Right renal pelvis (tissue), 4 donors: ENCODE measurements around the gene SEL1L. TPM values are rescaled to one million over a fixed set of nuclear protein-coding genes. Genes with fewer than 3 reads are reported as not detected.
A peak's percentile ranks its signal among the peaks of the same experiment; 100 is the strongest.
"Not testable (repeated sequence)": the region's sequence is repeated elsewhere in the genome, so short reads cannot be mapped to it uniquely, and the experiment has no call there.

ENCODE experiments used
- DNase-seq, 4 donors: peaks; one replicate each; pipeline ENCODE4 v3.0.0-alpha.2; 2013; ENCODE audit warnings: low read depth in 4 of 4, low spot score in 3 of 4, missing footprints in 1 of 4
- polyA plus RNA-seq, 4 donors: library from polyadenylated mRNA; unstranded; fragments of 120-200 nt; gene quantifications; one replicate each; pipeline ENCODE4 v1.2.1, GENCODE V29; 2013; ENCODE audit not compliant: insufficient read length in 4 of 4

SEL1L gene
- polyA plus RNA-seq, 4 donors, result 70.2 to 92.0 (median 89.2) TPM

DNA sequence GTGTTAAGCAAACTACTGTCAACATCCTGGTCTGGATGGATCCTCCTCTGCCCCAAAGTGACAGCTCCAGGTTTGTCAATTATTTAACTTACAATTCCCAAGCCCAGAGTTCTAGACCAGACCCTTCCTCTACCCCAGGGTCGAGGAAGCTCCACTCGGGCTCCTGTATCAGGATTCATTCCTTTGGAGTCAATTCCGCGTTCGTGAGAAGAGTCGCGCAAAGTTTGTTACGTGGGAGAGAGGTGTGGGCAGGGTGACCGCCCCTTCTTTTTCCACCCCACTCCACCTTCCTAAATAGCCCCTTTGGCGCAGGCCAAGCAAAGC lies 479 bp downstream of the SEL1L start:
- DNase-seq, result no peak

DNA sequence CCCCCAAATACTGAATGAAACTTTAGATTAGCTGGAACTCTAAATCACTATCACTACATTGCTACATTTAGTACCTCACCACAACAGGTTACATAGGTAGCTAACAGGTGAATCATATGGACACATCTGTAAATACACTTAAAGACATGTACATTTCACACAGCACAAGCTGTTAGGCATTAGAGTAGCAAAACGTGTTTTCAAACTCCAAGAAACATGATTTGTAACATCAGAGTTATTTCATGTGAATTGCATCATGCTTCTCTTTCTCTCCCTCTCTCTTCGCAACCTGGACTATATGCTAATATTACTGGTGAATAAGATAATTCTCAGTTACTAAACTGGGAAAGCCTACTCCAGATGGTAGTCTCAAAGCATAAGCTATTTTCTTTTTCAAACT lies 4.3 kb downstream of the SEL1L start:
- DNase-seq, result no peak

DNA sequence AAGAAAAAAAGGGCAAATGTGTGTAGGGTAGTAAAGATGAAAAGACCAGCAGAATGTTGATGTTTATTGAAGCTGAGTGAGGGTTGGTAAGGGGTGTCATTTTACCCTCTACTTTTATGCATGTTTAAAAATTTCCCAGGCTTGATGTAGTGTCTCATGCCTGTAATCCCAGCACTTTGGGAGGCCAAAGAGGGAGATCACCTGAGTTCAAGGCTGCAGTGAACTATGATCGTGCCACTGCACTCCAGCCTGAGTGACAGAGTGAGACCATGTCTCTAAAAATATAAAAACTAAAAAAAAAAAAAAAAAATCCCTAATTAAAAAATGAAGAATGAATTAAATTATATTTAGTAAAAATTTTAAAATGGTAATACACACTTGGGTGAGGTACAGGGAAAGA lies 8.5 kb downstream of the SEL1L start:
- DNase-seq, result no peak

DNA sequence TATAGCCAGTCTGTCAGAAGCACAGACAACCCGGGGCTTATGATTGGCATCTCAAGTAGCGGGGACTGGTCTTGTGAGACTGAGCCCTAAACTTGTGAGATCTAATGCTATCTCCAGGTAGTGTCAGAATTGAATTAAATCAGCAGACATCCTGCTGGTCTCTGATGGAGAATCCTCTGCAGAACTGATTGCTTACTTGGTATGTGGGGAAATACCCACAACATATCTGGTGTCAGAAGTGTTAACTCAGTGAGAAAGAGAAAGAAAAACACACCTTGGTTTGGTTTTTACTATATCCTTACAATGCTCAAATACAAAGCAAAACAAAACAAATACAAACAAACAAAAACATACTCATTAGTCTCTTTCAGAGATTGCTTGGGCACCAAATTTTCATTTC lies 10.0 kb downstream of the SEL1L start:
- DNase-seq, result no peak

DNA sequence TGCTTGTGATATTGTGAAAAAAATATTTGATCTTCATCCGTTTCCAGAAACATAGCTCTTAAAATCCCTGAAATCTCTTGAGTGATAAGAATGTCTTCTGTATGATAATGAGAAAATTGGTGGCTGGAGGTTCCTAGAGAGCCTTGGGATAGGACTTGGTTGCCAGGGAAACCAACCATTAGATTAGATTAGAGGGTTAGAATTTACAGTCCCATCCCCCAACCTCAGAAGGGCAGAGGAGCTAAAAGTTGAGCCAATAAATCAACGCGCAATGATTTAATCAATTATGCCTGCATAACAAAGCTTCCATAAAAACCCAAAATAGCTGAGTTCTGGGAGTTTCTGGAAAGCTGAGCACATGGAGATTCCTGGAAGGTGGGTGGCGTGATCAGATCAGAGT lies 10.6 kb downstream of the SEL1L start:
- DNase-seq, result no peak

DNA sequence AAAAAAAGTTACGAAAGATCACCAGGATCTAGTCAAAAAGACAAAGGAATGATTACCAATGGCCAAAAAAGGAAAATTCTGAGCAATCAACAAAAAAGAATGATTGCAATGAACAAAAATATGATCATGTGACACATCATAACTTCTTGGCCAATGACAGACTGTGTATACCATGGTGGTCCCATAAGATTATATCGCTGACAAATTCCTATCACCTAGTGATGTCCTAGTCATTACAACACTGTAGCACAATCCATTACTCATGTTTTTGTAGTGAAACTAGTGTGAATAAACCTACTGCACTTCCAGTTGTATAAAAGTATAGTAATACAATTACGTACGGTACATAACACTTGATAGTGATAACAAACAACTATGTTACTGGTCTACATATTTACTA lies 12.3 kb downstream of the SEL1L start:
- DNase-seq, result no peak

DNA sequence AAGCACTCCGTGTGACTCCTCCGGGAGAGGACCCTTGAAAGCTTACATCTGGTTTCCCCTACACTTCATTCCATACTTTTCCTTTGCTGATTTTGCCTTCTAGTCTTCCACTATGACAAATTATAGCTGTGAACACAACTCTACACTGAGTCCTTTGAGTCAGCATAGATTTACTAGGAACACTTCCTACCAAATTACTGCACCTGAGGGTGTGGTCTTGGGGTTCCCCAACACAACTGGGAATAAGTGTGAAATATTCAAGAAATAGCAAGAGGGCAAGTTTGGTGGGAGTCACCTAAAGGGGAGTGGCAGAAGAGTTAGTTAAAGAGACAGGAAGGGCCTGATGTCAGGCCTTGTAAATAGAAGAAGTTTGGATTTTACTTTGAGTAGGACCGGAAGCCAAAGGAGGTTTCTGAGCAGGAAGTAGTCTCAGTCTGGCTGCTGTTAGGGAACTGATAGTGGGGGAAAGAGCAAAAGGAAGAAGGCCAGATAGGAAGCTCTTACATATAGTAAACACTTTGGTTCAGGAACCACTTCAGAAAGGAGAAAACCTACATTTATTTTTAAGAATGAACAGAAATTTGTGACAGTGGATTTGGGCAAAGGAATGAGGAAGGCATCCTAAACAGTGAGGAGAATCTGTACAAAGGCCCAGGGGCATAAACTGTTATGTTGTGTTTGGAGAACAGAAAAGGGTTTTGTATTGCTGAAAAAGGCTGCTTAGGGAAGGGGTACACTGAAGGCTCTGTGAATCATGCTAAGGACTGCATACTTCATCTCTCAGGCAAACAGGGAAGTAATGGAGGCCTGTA lies 14.2 kb downstream of the SEL1L start:
- DNase-seq, result no peak

DNA sequence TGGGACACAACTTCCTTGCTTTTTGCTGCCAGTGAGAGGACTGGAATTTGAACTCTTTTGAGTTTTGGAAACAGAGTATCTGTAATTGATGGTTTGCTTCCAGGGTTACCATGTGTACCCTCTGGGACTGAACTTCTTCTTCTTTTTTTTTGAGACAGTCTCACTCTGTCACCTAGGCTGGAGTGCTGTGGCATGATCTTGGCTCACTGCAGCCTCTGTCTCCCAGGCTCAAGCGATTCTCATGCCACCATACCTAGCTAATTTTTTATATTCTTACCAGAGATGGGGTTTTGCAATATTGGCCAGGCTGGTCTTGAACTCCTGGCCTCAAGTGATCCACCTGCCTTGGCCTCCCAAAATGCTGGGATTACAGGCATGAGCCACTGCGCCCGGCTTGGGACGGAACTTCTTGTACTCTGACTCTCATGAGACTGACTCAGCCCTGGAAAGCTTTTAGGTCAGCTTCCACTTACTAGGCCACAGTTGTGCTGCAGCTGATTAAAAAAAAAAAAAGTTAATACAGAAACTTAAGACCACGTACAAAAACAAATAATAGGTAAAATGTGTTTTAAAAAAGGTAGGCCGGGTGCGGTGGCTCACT lies 15.8 kb downstream of the SEL1L start:
- DNase-seq, result no peak

DNA sequence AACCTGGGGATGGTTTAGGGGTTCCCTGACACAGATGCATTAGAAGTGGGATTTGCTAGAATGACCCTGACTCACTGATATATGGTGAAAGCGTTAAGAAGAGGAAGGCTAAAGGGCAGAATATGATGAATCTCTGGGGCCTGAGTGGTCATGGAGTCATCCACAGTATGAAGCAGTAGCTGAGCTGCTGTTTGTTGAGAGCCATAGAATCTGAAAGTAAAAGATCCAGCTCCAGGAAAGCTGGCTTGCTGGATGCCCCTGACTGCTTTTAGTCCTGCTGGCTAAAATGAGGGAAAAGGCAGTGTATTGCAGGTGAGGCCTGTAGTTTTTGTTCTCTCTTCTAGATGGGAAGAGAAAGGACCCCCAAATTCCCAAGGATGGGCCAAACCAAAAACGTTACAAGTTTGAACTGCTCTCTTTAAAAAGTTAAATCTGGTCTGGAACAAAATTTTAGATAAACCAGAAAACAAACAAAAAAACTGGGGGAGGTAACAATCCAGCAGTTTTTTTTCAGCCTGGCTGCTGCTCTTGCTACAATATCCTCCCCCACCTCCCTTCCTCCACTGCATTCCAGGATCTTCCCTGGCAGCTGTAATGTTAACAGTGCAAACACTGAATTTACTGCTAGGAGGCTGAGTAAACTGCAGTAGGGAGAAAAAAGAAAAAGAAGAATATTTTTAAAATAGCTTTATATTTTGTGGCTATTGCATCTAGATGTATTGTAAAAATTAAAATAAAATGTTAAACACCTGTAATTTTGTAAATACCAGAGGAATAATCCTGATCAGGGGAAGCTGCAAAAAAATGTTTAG lies 16.5 kb downstream of the SEL1L start:
- DNase-seq, result peak; percentile 31 to 75 (median 58)

DNA sequence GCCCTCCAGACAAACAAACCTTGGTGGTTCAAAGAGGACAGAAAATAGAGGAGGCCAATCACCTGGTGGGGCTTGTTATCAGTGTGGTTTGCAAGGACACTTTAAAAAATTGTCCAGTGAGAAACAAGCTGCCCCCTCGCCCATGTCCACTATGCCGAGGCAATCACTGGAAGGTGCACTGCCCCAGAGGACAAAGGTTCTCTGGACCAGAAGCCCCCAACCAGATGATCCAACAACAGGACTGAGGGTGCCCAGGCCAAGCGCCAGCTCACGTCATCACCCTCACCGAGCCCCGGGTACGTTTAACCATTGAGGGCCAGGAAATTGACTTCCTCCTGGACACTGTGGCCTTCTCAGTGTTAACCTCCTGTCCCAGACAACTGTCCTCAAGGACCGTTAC lies 17.7 kb downstream of the SEL1L start:
- DNase-seq, result not testable (repeated sequence)

DNA sequence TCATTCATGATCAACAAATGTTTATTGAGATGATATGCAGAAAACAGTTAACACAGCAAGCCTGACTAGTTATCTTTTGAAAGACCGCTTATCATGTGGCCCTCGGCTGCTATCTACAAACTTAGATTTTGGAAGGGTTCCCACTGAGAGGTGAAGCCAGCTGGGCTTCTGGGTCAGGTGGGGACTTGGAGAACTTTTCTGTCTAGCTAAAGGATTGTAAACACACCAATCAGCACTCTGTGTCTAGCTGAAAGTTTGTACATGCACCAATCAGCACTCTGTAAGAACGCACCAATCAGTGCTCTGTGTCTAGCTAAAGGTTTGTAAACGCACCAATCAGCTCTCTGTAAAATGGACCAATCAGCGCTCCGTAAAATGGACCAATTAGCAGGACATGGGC lies 20.8 kb downstream of the SEL1L start:
- DNase-seq, result not testable (repeated sequence)

DNA sequence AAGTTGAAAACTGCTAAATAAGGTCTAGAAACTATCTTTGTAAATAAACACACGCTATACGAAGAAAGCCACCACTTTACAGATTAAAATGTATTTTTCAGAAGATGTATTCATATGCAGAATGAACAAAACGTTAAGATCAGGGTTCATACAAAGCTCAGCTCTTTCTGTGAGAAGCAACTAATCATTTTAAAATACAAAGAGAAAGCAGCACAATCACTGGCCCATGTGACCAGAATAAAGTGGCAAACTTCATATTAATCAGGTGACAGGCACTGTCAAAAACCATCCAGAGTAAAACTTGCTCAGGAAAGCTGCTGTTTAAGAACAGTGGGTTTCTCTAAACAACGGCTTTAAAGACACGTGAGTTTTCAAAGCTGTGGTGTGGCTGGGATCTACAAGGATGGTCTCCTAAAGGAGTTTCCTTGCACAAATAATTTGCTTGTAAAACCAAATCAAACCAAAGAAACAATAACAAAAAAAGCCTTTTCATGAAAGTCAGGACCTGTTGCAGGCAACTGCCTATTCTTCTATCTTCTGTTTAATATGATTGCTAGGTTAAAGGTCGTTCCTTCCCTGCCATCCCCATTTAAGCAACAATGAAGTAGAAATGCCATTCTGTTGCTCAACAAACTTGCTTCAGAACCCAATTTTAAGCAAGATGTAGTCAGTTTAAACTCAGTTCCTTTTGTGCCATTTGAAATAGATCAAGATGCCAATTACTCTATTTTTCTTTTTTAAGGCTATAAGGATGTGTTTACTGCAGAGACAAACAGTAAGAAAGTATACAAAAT lies 22.3 kb downstream of the SEL1L start:
- no peak for DNase-seq

DNA sequence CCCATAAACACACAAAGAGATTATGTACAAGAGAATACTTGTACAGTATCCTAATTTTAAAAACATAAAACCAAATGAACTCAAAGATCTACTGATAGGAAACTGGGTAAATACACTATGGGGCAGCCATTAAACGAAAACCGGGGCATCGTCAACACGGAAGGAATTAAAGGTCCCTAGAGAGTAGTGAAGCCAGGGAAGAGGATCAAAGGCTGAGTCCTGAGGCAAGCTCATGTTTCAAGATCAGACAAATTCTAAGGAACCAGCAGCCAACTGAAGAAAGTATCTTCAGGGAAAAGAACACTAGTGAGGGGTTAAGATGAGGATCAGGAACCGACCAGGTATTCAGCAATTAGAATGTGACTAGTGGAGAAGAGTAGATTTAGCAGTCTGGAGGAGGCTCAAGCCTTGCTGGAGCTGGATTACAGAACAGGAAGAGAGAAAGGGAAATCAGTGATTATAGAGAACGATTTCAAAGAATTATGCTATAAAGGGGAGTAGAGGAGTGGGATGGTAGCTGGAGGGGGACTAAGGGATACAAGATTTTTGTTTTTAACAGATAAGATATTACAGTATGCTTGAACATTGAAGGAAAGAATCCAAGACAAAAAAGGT lies 23.7 kb downstream of the SEL1L start:
- DNase-seq, result no peak

DNA sequence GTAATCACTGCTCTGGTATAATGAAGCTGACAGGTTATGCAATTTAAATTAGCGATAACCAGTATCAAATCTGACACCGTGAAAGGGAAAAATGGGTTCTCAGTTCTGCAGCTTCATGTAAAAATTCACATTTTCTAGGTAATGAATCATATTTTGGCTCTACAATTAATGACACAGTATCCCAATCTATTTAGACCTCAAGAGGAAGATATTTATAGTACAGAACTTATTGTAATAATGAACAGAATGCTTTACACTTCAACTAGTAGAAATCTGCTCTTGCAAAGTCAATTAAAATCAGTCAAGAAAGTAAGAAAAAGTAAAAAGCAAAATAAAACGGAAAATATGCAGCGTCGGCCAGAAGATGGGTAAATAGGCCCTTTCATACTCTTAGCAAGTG lies 24.3 kb downstream of the SEL1L start:
- no peak for DNase-seq

DNA sequence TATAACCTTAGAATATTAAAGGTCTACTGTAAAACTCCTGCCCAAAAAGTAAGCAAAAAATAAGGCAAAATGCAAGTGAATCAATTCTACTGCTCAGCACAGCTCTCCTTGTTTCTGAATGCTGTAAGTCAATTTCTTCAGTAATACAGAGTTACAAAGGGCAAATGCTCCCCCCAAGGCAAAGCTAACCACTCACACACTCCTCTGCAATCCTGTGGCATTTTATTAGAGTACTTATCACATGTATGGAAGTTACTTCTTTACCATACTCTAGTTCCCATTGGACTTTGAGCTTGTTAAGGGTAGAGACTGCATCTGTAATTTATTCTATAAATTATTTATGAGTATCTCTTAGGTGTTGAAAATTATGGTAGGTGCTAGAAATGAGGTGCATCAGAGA lies 27.2 kb downstream of the SEL1L start:
- DNase-seq, result no peak

DNA sequence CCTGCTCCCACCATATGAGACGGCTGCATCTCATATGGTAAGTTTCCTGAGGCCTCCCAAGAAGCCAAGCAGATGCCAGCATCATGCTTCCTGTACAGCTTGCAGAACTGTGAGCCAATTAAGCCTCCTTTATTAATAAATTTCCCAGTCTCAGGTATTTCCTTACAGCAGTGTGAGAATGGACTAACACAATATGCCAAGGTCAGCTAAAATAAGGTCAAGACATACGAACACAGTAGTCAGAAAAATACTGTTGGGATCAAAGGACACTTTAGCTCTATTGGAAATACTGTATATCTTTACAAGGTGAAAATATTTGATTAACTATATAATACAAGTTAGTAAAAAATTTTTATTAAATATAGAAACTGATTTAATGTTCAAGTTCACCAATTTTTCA lies 28.8 kb downstream of the SEL1L start:
- no peak for DNase-seq

DNA sequence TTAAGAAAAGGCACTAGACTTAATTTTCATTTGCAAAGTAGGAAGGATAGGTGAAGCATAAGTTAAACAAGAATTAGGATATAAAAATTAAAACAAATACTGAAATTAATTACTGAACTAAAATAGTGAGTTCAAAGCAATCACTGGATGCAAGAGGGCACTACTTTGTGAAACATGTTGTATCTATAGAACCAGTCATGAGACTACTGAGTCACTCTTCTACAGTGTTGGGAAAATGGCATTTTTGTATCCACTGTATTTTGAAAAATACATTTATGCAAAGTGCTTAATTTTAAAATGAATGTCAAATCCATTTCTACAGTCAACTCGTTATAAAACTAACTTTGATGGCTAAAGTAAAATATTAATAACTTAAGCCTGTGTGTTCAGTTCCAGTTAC lies 47.9 kb downstream of the SEL1L start:
- no peak for DNase-seq

DNA sequence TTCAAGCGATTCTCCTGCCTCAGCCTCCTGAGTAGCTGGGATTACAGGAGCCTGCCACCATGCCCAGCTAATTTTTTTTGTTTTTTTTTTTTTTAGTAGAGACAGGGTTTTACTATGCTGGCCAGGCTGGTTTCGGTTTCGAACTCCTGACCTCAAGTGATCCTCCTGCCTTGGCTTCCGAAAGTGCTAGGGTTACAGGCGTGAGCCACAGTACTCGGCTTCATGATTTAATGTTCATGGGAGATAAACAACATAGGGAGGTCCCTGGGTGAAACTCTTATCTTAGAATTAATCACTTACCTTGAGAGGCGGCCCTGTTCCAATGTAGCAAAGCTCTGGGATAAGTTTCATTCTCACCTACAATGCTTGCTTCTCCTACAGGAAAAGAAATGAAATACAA lies 48.3 kb downstream of the SEL1L start:
- DNase-seq, result no peak

DNA sequence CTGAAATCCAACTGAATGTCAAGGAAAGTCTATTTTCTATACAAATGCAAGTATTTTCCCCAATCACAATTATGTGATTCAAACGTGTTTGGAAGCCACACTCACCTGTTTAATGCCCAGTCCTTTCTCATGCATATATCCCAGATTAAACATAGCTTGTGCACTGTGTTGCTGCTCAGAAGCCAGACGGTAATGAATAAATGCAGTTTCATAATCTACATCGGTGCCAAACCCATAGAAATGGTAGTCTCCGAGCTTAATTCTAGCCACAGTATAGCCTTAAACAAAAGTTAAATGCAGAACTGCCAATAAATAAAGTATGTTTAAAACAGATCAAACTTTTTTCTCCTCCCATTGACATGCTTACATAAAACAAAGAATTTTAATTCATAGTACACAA lies 49.5 kb downstream of the SEL1L start:
- DNase-seq, result no peak

DNA sequence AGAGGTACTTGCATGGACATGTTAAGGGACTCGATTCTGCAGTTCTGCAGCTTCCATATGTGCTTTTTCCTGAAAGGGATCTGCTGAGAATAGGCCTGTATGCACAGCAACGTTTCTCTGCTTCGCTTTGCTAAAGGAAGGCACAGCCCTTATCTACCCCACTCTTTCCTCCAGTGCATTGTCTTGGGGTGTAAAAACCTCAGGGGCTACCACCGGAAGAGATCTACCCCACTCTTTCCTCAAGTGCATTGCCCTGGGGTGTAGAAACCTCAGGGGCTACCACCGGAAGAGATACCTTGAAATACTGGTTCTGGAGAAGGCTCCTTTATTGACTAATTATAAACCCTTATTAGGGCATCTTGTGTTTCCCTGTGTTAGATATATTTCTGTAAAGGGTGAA lies 52.9 kb downstream of the SEL1L start:
- DNase-seq, result no peak

DNA sequence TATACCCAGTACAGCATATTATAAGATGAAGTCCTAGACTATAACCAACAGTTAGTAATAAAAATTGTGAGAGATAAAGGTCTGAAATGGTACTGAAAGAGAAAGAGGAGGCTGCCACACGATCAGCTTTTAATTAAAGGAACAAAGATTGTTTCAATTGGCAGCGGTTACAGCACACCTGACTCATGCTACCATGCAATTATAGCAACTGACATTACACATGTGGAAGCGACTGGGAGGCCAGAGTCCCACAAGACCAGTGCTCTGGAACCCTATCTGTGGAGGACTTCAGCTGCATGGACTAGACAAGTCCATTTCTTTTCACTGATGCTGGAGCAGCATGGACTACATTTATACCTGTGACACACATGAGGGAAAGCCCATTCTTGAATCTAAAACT lies 55.2 kb downstream of the SEL1L start:
- DNase-seq, result no peak
